HG03571 (cell line): Measurements from ENCODE around the gene RUNX3.
A peak's percentile ranks its signal among the peaks of the same experiment; 100 is the strongest.

Experiments used
- ATAC-seq: cut with Tn5 transposase; IDR thresholded peaks from one replicate; pipeline ENCODE4 v1.9.1; 2021; ENCODE audit not compliant: unreplicated experiment

RUNX3 gene

GRCh38 chr1:24931146-24931467 lies 1.0 kb upstream of the RUNX3 start:
- ATAC-seq = no peak

GRCh38 chr1:24929398-24930259 lies 447 bp downstream of the RUNX3 start:
- ATAC-seq = peak; percentile 11

GRCh38 chr1:24928689-24929397 lies 1.2 kb downstream of the RUNX3 start:
- ATAC-seq = no peak

- no peak for ATAC-seq
Observed at GRCh38 chr1:24927988-24928688, 1.9 kb downstream of the RUNX3 start.

- no peak for ATAC-seq
Observed at GRCh38 chr1:24927473-24927872, 2.6 kb downstream of the RUNX3 start.

- ATAC-seq = no peak
Observed at GRCh38 chr1:24926563-24927249, 3.4 kb downstream of the RUNX3 start.

GRCh38 chr1:24925963-24926362 lies 4.1 kb downstream of the RUNX3 start:
- ATAC-seq = no peak

- no peak for ATAC-seq
Observed at GRCh38 chr1:24925082-24925779, 4.8 kb downstream of the RUNX3 start.

GRCh38 chr1:24923485-24924113 lies 6.5 kb downstream of the RUNX3 start:
- no peak for ATAC-seq

GRCh38 chr1:24921938-24922662 lies 8.0 kb downstream of the RUNX3 start:
- no peak for ATAC-seq

GRCh38 chr1:24921412-24921811 lies 8.7 kb downstream of the RUNX3 start:
- no peak for ATAC-seq

- ATAC-seq = no peak
Observed at GRCh38 chr1:24920533-24920925, 9.5 kb downstream of the RUNX3 start.

GRCh38 chr1:24919791-24920532 lies 10.1 kb downstream of the RUNX3 start:
- no peak for ATAC-seq

GRCh38 chr1:24918995-24919605 lies 11.0 kb downstream of the RUNX3 start:
- no peak for ATAC-seq

- no peak for ATAC-seq
Observed at GRCh38 chr1:24918370-24918769, 11.7 kb downstream of the RUNX3 start.

- ATAC-seq = no peak
Observed at GRCh38 chr1:24917327-24918074, 12.6 kb downstream of the RUNX3 start.

- ATAC-seq = peak; percentile 53
Observed at GRCh38 chr1:24915816-24916602, 14.1 kb downstream of the RUNX3 start.
